ENCODE measurements around the gene RAD51. TPM values are rescaled to one million over a fixed set of nuclear protein-coding genes. Genes with fewer than 3 reads are reported as not detected.

The RAD51 gene
- total RNA-seq, 4 donors from 2014 or later: 1.1 to 31.6 (median 1.8) TPM

GRCh38 chr15:40695469-40695890 is 506 bp downstream of the RAD51 start:
- 0% methylated on average over 8 to 24 of the region's 24 CpGs for WGBS, 2 donors (ENCODE audit: low coverage in 1 of 2)
- Histone ChIP-seq H3K36me3 (no peaks in the 10 kb centered on the region), H3K27me3 (no peaks in the 10 kb centered on the region), H3K4me3 (peak overlapping the region; percentile 61 to 90 (median 74)), H3K27ac (peak overlapping the region; percentile 96 to 100 (median 99)), H3K9me3 (no peaks in the 10 kb centered on the region), H3K4me1 (peaks cover 6 to 24% (median 17%) of the 10 kb centered on the region in 4 donors)
- intact Hi-C loops (cut with DNase I; ENCODE audit: low total_unique reads): no loop called here
- in situ Hi-C loops (cut with MboI; ENCODE audit: low pct_ligation_motif_present in 1 of 4, low pct_unique_long_range_greater_than_20kb in 1 of 4, low sequenced_read_pairs in 3 of 4): loop anchor here (10.0 to 25.0 kb wide), 3 partner anchors 79 to 192 kb away; partner anchors contain the start of genes VPS18 (in 3 of the 4) and KNL1 (in 1 of the 4)
- TF ChIP-seq POLR2A (IDR thresholded peaks at IDR 0.05): no peak
- no peak for TF ChIP-seq POLR2AphosphoS5 (IDR thresholded peaks at IDR 0.05)
- TF ChIP-seq EP300 (IDR thresholded peaks at IDR 0.05; ENCODE audit: low read depth): no peak
- TF ChIP-seq CTCF (IDR thresholded peaks at IDR 0.05): no peak
- no peak for DNase-seq

DNA sequence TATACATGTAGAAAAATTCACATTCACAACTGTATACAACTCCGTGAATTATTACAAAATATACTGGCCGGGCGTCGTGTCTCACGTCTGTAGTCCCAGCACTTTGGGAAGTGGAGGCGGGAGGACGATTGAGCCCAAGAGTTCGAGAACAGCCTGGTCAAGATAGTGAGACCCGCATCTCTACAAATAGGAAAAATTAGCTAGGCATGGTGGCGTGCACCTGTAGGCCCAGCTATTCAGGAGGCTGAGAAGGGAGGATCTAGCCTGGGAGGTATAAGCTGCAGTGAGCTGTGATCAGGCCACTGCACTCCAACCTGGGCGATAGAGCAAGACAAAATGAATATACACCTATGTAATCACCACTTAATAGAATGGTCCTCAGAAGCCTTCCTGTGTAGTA is 1.3 kb downstream of the RAD51 start:
- 77 to 98% methylated on average over 8 to 11 of the region's 11 CpGs for WGBS, 2 donors (ENCODE audit: low coverage in 1 of 2)
- TF ChIP-seq POLR2A (IDR thresholded peaks at IDR 0.05) (no peak), CTCF (IDR thresholded peaks at IDR 0.05) (no peak), EP300 (IDR thresholded peaks at IDR 0.05; ENCODE audit: low read depth) (no peak), POLR2AphosphoS5 (IDR thresholded peaks at IDR 0.05) (no peak)
- H3K4me3 ChIP-seq: peak overlapping the region in 1 of 4 donors; percentile 90
- peaks cover 6 to 24% (median 19%) of the 10 kb centered on the region in 4 donors for H3K4me1 ChIP-seq
- H3K36me3 ChIP-seq: no peaks in the 10 kb centered on the region
- in situ Hi-C loops (cut with MboI; ENCODE audit: low pct_ligation_motif_present in 1 of 4, low pct_unique_long_range_greater_than_20kb in 1 of 4, low sequenced_read_pairs in 3 of 4): loop anchor here (10.0 to 25.0 kb wide), 3 partner anchors 79 to 191 kb away; partner anchors contain the start of genes VPS18 (in 3 of the 4) and KNL1 (in 1 of the 4)
- H3K9me3 ChIP-seq: no peaks in the 10 kb centered on the region
- intact Hi-C loops (cut with DNase I; ENCODE audit: low total_unique reads): no loop called here
- H3K27me3 ChIP-seq: no peaks in the 10 kb centered on the region
- H3K27ac ChIP-seq: peak overlapping the region in 2 of 4 donors; percentile 96 to 100
- DNase-seq: no peak

DNA sequence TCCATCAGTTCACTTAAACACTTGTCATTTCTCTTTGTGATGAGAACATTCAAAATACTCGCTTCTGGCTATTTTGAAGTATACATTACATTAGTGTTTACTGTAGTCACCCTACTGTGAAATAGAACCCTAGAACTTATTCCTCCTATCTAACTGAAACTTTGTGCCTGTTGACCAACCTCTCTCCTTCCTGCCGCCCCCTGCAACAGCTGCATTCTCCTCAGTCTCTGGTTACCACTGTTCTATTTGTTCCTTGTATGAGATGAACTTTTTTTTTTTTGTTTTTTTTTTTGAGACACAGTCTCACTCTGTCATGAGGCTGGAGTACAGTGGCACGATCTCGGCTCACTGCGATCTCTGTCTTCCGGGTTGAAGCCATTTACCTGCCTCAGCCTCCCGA is 2.9 kb downstream of the RAD51 start:
- WGBS, 2 donors (ENCODE audit: low coverage in 1 of 2): 93 to 95% methylated on average over 3 to 7 of the region's 7 CpGs
- Histone ChIP-seq H3K36me3 (no peaks in the 10 kb centered on the region), H3K27ac (no peak overlapping the region), H3K4me3 (no peak overlapping the region), H3K4me1 (peaks cover 6 to 29% (median 20%) of the 10 kb centered on the region in 4 donors), H3K9me3 (no peaks in the 10 kb centered on the region), H3K27me3 (no peaks in the 10 kb centered on the region)
- intact Hi-C loops (cut with DNase I; ENCODE audit: low total_unique reads): no loop called here
- no peak for DNase-seq
- in situ Hi-C loops (cut with MboI; ENCODE audit: low pct_ligation_motif_present in 1 of 4, low pct_unique_long_range_greater_than_20kb in 1 of 4, low sequenced_read_pairs in 3 of 4): loop anchor here (10.0 to 25.0 kb wide), 3 partner anchors 77 to 189 kb away; partner anchors contain the start of genes VPS18 (in 3 of the 4) and KNL1 (in 1 of the 4)
- TF ChIP-seq EP300 (IDR thresholded peaks at IDR 0.05; ENCODE audit: low read depth) (no peak), POLR2AphosphoS5 (IDR thresholded peaks at IDR 0.05) (no peak), CTCF (IDR thresholded peaks at IDR 0.05) (no peak), POLR2A (IDR thresholded peaks at IDR 0.05) (no peak)

DNA sequence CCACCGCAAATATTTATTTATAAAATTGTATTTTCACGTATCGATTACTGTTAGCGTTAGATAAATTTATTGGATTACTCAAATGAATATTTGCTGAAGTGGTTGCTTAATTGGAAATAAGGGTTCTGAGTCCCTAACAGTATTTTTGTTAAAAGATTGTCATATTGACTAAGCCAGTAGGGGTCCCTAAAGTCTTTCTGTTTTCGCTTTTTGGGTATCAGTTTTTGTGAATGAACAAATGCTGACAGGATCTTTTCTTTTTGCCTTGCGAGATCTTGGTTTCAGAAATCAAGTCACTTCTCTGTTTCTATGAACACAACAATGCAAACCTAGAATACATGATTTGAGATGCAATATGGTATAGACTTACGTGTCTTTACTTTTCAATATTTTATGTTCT is 7.1 kb downstream of the RAD51 start:
- intact Hi-C loops (cut with DNase I; ENCODE audit: low total_unique reads): no loop called here
- peak overlapping the region in 3 of 4 donors; percentile 58 to 76 (median 58) for H3K27ac ChIP-seq
- in situ Hi-C loops (cut with MboI; ENCODE audit: low pct_ligation_motif_present in 1 of 4, low pct_unique_long_range_greater_than_20kb in 1 of 4, low sequenced_read_pairs in 3 of 4): no loop called here
- H3K36me3 ChIP-seq: no peaks in the 10 kb centered on the region
- H3K4me1 ChIP-seq: peaks cover 0 to 24% (median 4%) of the 10 kb centered on the region in 4 donors
- WGBS, 2 donors (ENCODE audit: low coverage in 1 of 2): 71% methylated on average over 7 of the region's 7 CpGs
- H3K27me3 ChIP-seq: no peaks in the 10 kb centered on the region
- no peak for TF ChIP-seq POLR2A (IDR thresholded peaks at IDR 0.05)
- TF ChIP-seq CTCF (IDR thresholded peaks at IDR 0.05): peak in 2 of 5 experiments; percentile 6 to 22
- no peak overlapping the region for H3K4me3 ChIP-seq
- DNase-seq: no peak
- H3K9me3 ChIP-seq: no peaks in the 10 kb centered on the region
